ENCODE measurements around the gene STOML2. TPM values are rescaled to one million over a fixed set of nuclear protein-coding genes. Genes with fewer than 3 reads are reported as not detected.

STOML2 gene
- total and polyA plus RNA-seq, 2 experiments from 2014 or later = 114 to 210 TPM

- Histone ChIP-seq H3K9me2 (ENCODE audit: insufficient read depth) (no peaks in the 10 kb centered on the region), H3F3A (replicated peaks; ENCODE audit: low read depth) (0 out of 2 replicates have a peak, but pooled peaks cover 7% of the 10 kb centered on the region), H3K27ac (ENCODE audit: low read depth) (peak overlapping the region; percentile 92), H3K4me3 (peak overlapping the region; percentile 68), H3K4me1 (ENCODE audit: insufficient read depth) (peaks cover 16% of the 10 kb centered on the region), H3K27me3 (ENCODE audit: insufficient read depth) (no peaks in the 10 kb centered on the region), H2AFZ (peak overlapping the region; percentile 78; the same call in 1 of the 2 replicates), H3K36me3 (ENCODE audit: insufficient read depth) (no peaks in the 10 kb centered on the region), H4K20me1 (replicated peaks; ENCODE audit: insufficient read depth) (no peaks in the 10 kb centered on the region), H3K79me2 (replicated peaks; ENCODE audit: insufficient read depth) (peaks cover 13% of the 10 kb centered on the region; the same call in 1 of the 2 replicates), H3K4me2 (peak overlapping the region; percentile 94)
- Mint-ChIP-seq H3K4me1 (peaks cover 39% of the 10 kb centered on the region), H3K36me3 (ENCODE audit: low read depth) (no peaks in the 10 kb centered on the region; the same call in 2 of the 3 replicates), H3K27me3 (ENCODE audit: insufficient read depth, low read depth, poor library complexity) (peaks cover 14% of the 10 kb centered on the region), H3K4me3 (peak overlapping the region; percentile 91), H3K27ac (peak overlapping the region; percentile 88; the same call in 1 of the 2 replicates), H3K9me3 (no peaks in the 10 kb centered on the region)
- DNase-seq (ENCODE audit: low spot score) (peak; percentile 40), ATAC-seq (no peak)
- TF ChIP-seq, protein P1, sequence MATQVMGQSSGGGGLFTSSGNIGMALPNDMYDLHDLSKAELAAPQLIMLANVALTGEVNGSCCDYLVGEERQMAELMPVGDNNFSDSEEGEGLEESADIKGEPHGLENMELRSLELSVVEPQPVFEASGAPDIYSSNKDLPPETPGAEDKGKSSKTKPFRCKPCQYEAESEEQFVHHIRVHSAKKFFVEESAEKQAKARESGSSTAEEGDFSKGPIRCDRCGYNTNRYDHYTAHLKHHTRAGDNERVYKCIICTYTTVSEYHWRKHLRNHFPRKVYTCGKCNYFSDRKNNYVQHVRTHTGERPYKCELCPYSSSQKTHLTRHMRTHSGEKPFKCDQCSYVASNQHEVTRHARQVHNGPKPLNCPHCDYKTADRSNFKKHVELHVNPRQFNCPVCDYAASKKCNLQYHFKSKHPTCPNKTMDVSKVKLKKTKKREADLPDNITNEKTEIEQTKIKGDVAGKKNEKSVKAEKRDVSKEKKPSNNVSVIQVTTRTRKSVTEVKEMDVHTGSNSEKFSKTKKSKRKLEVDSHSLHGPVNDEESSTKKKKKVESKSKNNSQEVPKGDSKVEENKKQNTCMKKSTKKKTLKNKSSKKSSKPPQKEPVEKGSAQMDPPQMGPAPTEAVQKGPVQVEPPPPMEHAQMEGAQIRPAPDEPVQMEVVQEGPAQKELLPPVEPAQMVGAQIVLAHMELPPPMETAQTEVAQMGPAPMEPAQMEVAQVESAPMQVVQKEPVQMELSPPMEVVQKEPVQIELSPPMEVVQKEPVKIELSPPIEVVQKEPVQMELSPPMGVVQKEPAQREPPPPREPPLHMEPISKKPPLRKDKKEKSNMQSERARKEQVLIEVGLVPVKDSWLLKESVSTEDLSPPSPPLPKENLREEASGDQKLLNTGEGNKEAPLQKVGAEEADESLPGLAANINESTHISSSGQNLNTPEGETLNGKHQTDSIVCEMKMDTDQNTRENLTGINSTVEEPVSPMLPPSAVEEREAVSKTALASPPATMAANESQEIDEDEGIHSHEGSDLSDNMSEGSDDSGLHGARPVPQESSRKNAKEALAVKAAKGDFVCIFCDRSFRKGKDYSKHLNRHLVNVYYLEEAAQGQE (IDR thresholded peaks at IDR 0.05; ENCODE audit: unreplicated experiment) = no peak
- TF ChIP-seq ZNF462 (CRISPR knock-in tag; IDR thresholded peaks at IDR 0.05) = no peak
- no peak for TF ChIP-seq CREB1 (CRISPR knock-in tag; IDR thresholded peaks at IDR 0.05; ENCODE audit: low read depth)
- TF ChIP-seq POLR2AphosphoS5 (IDR thresholded peaks at IDR 0.05; ENCODE audit: low read depth) = no peak
- TF ChIP-seq, protein P2, sequence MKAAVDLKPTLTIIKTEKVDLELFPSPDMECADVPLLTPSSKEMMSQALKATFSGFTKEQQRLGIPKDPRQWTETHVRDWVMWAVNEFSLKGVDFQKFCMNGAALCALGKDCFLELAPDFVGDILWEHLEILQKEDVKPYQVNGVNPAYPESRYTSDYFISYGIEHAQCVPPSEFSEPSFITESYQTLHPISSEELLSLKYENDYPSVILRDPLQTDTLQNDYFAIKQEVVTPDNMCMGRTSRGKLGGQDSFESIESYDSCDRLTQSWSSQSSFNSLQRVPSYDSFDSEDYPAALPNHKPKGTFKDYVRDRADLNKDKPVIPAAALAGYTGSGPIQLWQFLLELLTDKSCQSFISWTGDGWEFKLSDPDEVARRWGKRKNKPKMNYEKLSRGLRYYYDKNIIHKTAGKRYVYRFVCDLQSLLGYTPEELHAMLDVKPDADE (IDR thresholded peaks at IDR 0.05) = no peak
- TF ChIP-seq CTCF (conservative IDR thresholded peaks at IDR 0.05; ENCODE audit: low read depth in 2 of 2) = no peak
- no peak for TF ChIP-seq STAT1 (IDR thresholded peaks at IDR 0.05; ENCODE audit: unreplicated experiment)
- TF ChIP-seq ZNF331 (CRISPR knock-in tag; IDR thresholded peaks at IDR 0.05; ENCODE audit: low read depth) = no peak
- TF ChIP-seq EZH2phosphoT487 (IDR thresholded peaks at IDR 0.05; ENCODE audit: unreplicated experiment) = no peak
- TF ChIP-seq JUNB (IDR thresholded peaks at IDR 0.05; ENCODE audit: unreplicated experiment) = no peak
These were observed 12.1 kb upstream of the STOML2 start for GRCh38 chr9:35114840-35115628.
